HL-60 (cell line): ENCODE results near the gene CCDC192.
"Not testable (repeated sequence)": the region's sequence is repeated elsewhere in the genome, so short reads cannot be mapped to it uniquely, and the experiment has no call there.

Experiments
- DNase-seq, 2 experiments: peaks; one replicate each; pipeline ENCODE4 v3.0.0-alpha.2; 2010 to 2020; ENCODE audit warnings: low read depth in 1 of 2, low spot score in 1 of 2
- H3K27ac ChIP-seq: fragments of 250-450 bp; sonication (Bioruptor Pico); replicated peaks from 2 replicates; pipeline ENCODE4 v1.5.1; 2020; ENCODE audit warnings: mild to moderate bottlenecking, moderate library complexity
- H3K27me3 ChIP-seq: fragments of 250-450 bp; sonication (Bioruptor Pico); 2 replicates; pipeline ENCODE4 v1.5.1; 2021; ENCODE audit warnings: mild to moderate bottlenecking, moderate library complexity; ENCODE audit not compliant: insufficient read depth, poor library complexity, severe bottlenecking
- H3K4me3 ChIP-seq: replicated peaks from 2 replicates; pipeline ENCODE4 v1.5.1; 2011; ENCODE audit warnings: mild to moderate bottlenecking, control low read depth, low read length; ENCODE audit not compliant: insufficient read depth
- CTCF ChIP-seq: IDR thresholded peaks from one replicate; pipeline ENCODE4 v1.5.1; 2011; ENCODE audit warnings: low read length, control low read depth, inconsistent platforms; ENCODE audit not compliant: insufficient read depth
- GABPA ChIP-seq: IDR thresholded peaks from 2 replicates; pipeline ENCODE4 v1.6.1; 2012; ENCODE audit warnings: low read depth
- POLR2AphosphoS5 ChIP-seq: IDR thresholded peaks from 2 replicates; pipeline ENCODE4 v1.6.1; 2012; ENCODE audit warnings: low read depth
- REST ChIP-seq: IDR thresholded peaks from 2 replicates; pipeline ENCODE4 v1.6.1; 2012; ENCODE audit warnings: low read depth; ENCODE audit not compliant: insufficient replicate concordance
- SPI1 ChIP-seq: IDR thresholded peaks from 2 replicates; pipeline ENCODE4 v1.6.1; 2012; ENCODE audit warnings: low read depth, mild to moderate bottlenecking, borderline replicate concordance

The CCDC192 gene

GRCh38 chr5:127839496-127840197, 136.5 kb downstream of the CCDC192 start:
- Histone ChIP-seq H3K27me3 (no peaks in the 10 kb centered on the region), H3K27ac (no peak overlapping the region), H3K4me3 (no peak overlapping the region)
- DNase-seq: no peak
- TF ChIP-seq SPI1: no peak

GRCh38 chr5:127840198-127840524, 137.0 kb downstream of the CCDC192 start:
- TF ChIP-seq GABPA (no peak), SPI1 (peak; percentile 80)

GRCh38 chr5:127840809-127841208, 137.6 kb downstream of the CCDC192 start:
- no peak for DNase-seq
- Histone ChIP-seq H3K4me3 (no peak overlapping the region), H3K27me3 (no peaks in the 10 kb centered on the region), H3K27ac (no peak overlapping the region)
- TF ChIP-seq REST (no peak), POLR2AphosphoS5 (no peak), SPI1 (no peak), CTCF (no peak), GABPA (no peak)

More at GRCh38 chr5:127840198-127840524, 137.0 kb downstream of the CCDC192 start:
- Histone ChIP-seq H3K4me3 (no peak overlapping the region), H3K27ac (no peak overlapping the region), H3K27me3 (no peaks in the 10 kb centered on the region)
- no peak for DNase-seq

DNA sequence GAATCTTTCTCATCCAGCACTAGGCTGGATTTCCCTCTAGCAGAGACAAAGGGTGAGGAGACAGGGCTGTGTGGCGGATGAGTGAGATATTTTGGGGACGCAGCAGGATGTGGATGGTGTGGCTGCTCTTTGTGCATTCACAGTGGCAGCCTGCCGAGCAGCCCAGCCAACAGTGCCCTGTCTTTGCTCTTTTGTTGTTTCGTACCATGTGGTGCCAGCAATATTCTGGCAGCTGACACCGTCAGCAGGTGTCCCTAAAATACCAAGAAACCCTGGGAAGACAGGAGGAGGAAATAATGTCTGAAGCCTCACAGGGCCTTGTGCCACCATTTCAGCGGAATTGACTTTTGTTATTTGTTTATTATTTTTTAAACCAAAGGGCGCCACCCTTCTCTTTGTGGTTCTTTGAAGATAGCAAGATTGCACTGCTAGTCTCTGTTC, 141.4 kb downstream of the CCDC192 start:
- Histone ChIP-seq H3K27me3 (no peaks in the 10 kb centered on the region), H3K4me3 (no peak overlapping the region), H3K27ac (no peak overlapping the region)
- no peak for DNase-seq
- TF ChIP-seq POLR2AphosphoS5: no peak
- no peak for TF ChIP-seq GABPA
- no peak for TF ChIP-seq SPI1
- no peak for TF ChIP-seq REST
- no peak for TF ChIP-seq CTCF

GRCh38 chr5:127846884-127847283, 143.7 kb downstream of the CCDC192 start:
- Histone ChIP-seq H3K27ac (no peak overlapping the region), H3K27me3 (no peaks in the 10 kb centered on the region), H3K4me3 (no peak overlapping the region)
- TF ChIP-seq GABPA (no peak), SPI1 (no peak), POLR2AphosphoS5 (no peak), CTCF (no peak), REST (no peak)
- no peak for DNase-seq

- not testable (repeated sequence) for DNase-seq, H3K4me3 ChIP-seq, H3K27ac ChIP-seq, H3K27me3 ChIP-seq
These were observed 144.4 kb downstream of the CCDC192 start for GRCh38 chr5:127847641-127848040.
